IPS DF 6.9 (cell line): ENCODE data around the gene STAT5B.
"Not testable (repeated sequence)": the region's sequence is repeated elsewhere in the genome, so short reads cannot be mapped to it uniquely, and the experiment has no call there.

Experiments
- DNase-seq: peaks from one replicate; pipeline ENCODE4 v3.0.0-alpha.2; 2013; ENCODE audit warnings: low read depth, low spot score
- H3K27ac ChIP-seq: one replicate; pipeline ENCODE4 v1.5.1; 2013; ENCODE audit warnings: low read length, control low read depth
- H3K27me3 ChIP-seq: 2 replicates; pipeline ENCODE4 v1.6.1; 2013; ENCODE audit warnings: mild to moderate bottlenecking, low read length; ENCODE audit not compliant: control insufficient read depth, insufficient read depth
- H3K36me3 ChIP-seq: 2 replicates; pipeline ENCODE4 v1.6.1; 2013; ENCODE audit warnings: low read length; ENCODE audit not compliant: control insufficient read depth, insufficient read depth
- H3K4me1 ChIP-seq: 2 replicates; pipeline ENCODE4 v1.6.1; 2013; ENCODE audit warnings: low read length; ENCODE audit not compliant: control insufficient read depth, insufficient read depth
- H3K4me3 ChIP-seq: 2 replicates; pipeline ENCODE4 v1.5.1; 2013; ENCODE audit warnings: mild to moderate bottlenecking, low read length
- H3K9me3 ChIP-seq: 2 replicates; pipeline ENCODE4 v1.6.1; 2013; ENCODE audit warnings: low read length, inconsistent platforms; ENCODE audit not compliant: control insufficient read depth, insufficient read depth
- WGBS: extraction: QIAGEN DNeasy Blood & Tissue Kit; methylation state at CpG from one replicate; pipeline ENCODE4 v1.1.7; 2013; ENCODE audit warnings: mixed read lengths, missing lambda C conversion rate; ENCODE audit not compliant: insufficient read length, insufficient coverage; 5-methylcytosine and 5-hydroxymethylcytosine counted together

Gene STAT5B

DNA sequence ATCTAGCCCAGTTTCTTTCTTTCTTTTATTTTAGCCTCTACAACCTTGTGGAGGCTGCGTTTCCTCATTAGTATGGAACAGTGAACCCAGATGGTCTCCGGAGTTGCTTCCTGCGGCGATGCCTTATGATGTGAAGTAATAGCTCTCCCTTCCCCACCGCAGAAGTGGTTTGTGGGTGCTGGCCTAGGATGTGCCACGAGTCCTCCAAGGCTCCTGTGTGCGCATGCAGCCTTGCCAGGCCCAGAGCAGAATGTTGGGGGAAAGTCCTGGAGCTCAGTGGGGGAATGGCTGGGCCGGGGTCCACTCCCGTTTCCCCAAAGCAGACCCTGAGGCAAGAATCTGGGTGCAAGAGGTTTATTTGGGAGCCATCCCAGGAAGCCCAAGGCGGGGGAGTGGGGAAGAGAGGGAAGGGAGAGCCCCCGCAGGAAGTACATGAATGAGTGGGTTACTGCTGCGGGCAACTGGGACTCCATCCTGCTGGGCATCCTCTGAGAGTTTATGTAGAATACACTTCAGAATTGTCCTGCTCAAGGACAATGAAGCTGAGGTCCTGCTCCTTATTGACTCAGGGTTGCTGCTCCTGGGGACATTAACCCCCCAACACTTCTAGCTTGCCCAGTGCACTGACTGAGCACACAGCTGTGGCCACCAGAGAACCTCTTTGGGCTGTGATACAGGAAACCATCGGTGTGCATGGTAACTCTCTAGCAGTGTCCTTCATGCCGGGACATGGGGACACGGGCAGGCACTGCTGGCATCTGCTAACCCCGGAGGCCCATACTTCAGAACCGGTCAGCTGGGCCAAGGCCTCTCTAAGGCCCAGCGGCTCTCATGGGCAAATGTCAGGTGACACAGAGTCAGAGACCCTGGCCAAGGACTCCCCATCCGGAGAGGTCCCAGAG lies 87.2 kb downstream of the STAT5B start:
- Histone ChIP-seq H3K36me3 (no peaks in the 10 kb centered on the region), H3K27me3 (no peaks in the 10 kb centered on the region; the same call in 1 of the 2 replicates), H3K4me3 (no peak overlapping the region), H3K27ac (no peak overlapping the region), H3K4me1 (no peaks in the 10 kb centered on the region), H3K9me3 (no peaks in the 10 kb centered on the region)
- no CpG with 5 or more reads among the region's 19 CpGs for WGBS
- DNase-seq: no peak

DNA sequence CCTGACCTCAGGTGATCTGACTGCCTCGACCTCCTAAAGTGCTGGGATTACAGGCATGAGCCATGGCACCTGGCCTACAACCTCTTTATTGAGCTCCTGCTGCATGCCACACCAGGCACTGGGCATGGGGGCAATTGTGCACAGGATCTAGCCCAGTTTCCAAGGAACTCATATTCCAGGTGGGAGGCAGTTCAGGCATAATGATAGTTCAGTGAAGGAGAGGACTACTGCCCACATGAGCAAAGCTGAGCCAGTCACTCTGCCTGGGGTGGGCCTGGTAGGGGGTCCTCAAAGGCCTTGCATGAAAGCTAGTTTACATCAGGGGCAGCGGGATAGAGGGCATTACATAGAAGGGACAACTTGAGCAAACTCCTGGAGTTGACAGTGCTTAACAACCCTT lies 88.4 kb downstream of the STAT5B start:
- H3K27ac ChIP-seq: no peak overlapping the region
- no peak overlapping the region for H3K4me3 ChIP-seq
- no peaks in the 10 kb centered on the region for H3K9me3 ChIP-seq
- H3K36me3 ChIP-seq: no peaks in the 10 kb centered on the region
- no CpG with 5 or more reads among the region's 2 CpGs for WGBS
- peaks cover 2% of the 10 kb centered on the region; the same call in 1 of the 2 replicates for H3K27me3 ChIP-seq
- no peak for DNase-seq
- no peaks in the 10 kb centered on the region for H3K4me1 ChIP-seq

DNA sequence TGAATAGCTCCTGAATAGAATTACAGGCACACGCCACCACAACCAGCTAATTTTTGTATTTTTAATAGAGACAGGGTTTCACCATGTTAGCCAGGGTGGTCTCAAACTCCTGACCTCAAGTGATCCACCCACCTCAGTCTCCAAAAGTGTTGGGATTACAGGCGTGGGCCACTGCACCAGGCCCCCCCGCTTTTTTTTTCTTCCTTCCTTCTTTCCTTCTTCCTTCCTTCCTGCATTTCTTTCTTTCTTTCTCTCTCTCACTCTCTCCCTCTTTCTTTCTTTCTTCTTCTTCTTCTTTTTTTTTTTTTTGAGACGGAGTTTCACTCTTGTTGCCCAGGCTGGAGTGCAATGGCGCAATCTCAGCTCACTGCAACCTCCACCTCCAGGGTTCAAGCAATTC lies 90.0 kb downstream of the STAT5B start:
- no CpG with 5 or more reads among the region's 5 CpGs for WGBS
- not testable (repeated sequence) for H3K36me3 ChIP-seq, H3K27me3 ChIP-seq, H3K4me3 ChIP-seq, H3K4me1 ChIP-seq, H3K27ac ChIP-seq, DNase-seq, H3K9me3 ChIP-seq

- Histone ChIP-seq H3K4me3 (no peak overlapping the region), H3K36me3 (no peaks in the 10 kb centered on the region), H3K9me3 (no peaks in the 10 kb centered on the region), H3K27me3 (peaks cover 5% of the 10 kb centered on the region; the same call in 1 of the 2 replicates), H3K4me1 (no peaks in the 10 kb centered on the region; the same call in 1 of the 2 replicates), H3K27ac (no peak overlapping the region)
- DNase-seq: no peak
- no CpG with 5 or more reads among the region's 7 CpGs for WGBS
These were observed 90.6 kb downstream of the STAT5B start for GRCh38 chr17:42185621-42185930.

DNA sequence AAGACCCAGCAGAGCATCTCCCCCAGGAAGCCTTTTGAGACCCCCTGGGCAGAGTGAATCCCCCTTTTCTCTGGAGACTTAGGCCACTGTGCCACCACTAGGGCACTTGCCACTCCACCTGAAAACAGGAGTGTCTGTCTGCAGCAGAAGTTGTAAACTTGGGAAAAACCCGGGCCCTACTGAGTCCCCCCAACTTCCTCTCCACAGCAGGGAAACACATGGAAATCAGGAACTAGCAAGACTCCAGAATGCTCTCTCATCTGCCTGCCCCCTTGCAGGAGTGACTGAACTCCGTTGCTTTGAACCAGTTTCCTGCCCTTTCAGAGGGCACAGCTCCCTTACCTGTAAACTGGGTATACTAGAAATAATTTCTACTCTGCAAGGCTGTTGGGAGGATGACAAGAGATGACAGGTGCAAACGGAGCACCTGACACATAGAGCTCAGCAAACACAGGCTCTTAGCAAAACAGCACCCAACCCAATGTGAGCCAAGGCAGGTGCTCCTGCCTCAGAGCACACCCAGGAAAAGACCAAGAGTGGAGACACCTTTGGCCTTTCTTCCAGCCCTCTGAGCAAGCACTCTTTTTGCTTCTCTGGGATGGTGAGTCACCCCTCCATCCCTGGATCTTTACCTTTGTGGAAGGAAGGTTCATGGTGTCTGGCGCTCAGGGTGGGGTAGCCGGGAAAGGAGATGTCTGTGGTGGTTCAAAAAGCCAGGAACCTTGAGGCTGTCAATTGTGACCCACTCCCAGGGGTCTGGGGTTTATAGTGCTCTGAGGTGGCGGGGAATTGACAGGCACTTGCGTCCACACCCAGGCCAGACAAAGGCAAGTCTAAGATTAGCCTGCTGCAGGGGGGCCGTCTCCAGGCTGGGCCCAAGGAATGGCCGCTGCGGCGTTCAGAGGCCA lies 91.2 kb downstream of the STAT5B start, which contains the start of gene HCRT:
TSS of gene HCRT (minus strand) at position 740 of the 908 bp plus-strand sequence. CDS start at position 653, 87 bp downstream.
- no peaks in the 10 kb centered on the region; the same call in 1 of the 2 replicates for H3K4me1 ChIP-seq
- no peak within 1 kb of the TSS for H3K27ac ChIP-seq
- H3K9me3 ChIP-seq: no peaks in the 10 kb centered on the region

DNA sequence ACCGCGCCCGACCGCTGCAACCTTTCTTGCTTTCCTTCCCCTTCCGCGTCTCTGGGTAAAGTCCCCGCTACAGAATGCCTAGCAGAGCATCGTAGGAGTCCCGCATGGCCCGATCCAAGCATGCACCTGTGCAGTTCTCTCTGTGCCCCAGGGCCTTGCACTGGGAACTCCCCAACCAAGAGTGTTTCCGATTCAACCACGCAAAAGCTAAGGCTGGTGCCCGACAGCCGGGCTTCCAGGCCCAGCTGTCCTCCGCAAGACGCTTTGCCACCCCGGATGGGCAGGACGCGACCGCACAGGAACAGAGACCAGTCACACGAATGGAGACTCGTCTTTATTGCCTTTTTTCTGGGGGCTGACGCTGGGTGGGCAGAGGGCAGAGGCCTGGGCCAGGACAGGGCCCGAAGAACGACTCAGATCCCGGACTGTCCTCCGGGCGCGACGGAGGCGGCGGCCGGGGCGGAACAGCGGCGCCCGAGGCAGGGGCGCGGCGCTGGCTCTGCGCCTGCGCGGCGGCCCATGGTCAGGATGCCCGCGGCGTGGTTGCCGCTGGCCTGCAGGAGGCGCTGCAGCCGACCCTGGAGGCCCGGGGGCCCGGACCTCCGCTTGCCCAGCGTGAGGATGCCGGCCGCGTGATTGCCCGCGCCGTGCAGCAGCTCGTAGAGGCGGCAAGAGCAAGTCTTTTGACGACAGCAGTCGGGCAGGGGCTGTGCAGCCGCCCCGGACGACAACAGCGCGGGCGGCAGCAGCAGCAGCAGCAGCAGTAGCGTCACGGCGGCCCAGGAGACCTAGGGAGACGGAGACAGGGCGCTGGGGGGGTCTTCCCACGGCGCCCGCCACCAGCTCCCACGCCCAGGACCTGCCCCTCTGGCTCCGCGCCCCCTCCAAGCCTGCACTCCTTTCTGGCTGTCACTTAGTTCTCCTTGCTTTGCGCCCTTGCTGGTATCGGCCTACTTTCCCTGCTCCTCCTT lies 92.2 kb downstream of the STAT5B start:
- WGBS: no CpG with 5 or more reads among the region's 83 CpGs
- Histone ChIP-seq H3K36me3 (no peaks in the 10 kb centered on the region), H3K4me3 (peak overlapping the region; percentile 43; the same call in 1 of the 2 replicates), H3K9me3 (no peaks in the 10 kb centered on the region), H3K27me3 (peaks cover 5% of the 10 kb centered on the region; the same call in 1 of the 2 replicates), H3K27ac (no peak overlapping the region), H3K4me1 (no peaks in the 10 kb centered on the region; the same call in 1 of the 2 replicates)
- no peak for DNase-seq

More for the DNA sequence above, 91.2 kb downstream of the STAT5B start, which contains the start of gene HCRT:
- Histone ChIP-seq H3K4me3 (no peak within 1 kb of the TSS), H3K36me3 (no peaks in the 10 kb centered on the region), H3K27me3 (peaks cover 5% of the 10 kb centered on the region; the same call in 1 of the 2 replicates)
- no peak for DNase-seq
- WGBS: no CpG with 5 or more reads among the region's 11 CpGs

DNA sequence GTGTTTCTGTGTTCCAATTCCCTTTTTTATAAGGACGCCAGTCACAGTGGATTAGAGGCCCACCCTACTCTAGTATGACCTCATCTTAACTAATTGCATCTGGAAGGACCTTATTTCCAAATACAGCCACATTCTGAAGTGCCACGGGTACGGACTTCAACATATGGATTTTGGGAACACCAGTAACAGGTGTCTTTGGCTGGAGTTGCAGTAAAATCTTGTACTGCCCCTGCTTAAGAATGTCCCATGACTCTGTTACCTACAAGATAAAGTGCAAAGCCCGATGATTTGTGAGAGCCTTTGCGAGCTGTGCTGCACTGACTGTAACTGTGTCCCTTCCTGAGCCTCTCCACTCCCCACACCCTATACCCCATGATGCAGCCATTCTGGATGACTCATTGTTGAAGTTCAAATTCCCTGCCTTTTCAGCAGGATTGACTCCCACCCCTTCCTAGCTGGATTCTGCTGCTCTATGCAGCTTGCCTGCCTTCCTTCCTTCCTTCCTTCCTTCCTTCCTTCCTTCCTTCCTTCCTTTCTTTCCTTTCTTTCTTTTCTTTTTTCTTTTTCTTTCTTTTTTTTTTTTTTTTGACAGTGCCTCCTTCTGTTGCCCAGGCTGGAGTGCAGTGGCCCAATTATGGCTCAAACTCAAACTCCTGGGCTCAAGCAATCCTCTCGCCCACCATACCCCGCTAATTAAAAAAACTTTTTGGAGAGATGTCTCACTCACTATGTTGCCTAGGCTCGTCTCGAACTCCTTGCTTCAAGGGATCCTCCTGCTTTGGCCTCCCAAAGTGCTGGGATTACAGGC lies 93.1 kb downstream of the STAT5B start:
- Histone ChIP-seq H3K27me3 (peaks cover 5% of the 10 kb centered on the region; the same call in 1 of the 2 replicates), H3K4me1 (no peaks in the 10 kb centered on the region; the same call in 1 of the 2 replicates), H3K27ac (no peak overlapping the region), H3K4me3 (peak overlapping the region; percentile 43; the same call in 1 of the 2 replicates), H3K36me3 (no peaks in the 10 kb centered on the region), H3K9me3 (no peaks in the 10 kb centered on the region)
- no CpG with 5 or more reads among the region's 9 CpGs for WGBS
- no peak for DNase-seq

- Histone ChIP-seq H3K9me3 (no peaks in the 10 kb centered on the region), H3K27ac (no peak overlapping the region), H3K4me1 (no peaks in the 10 kb centered on the region; the same call in 1 of the 2 replicates), H3K4me3 (no peak overlapping the region), H3K36me3 (no peaks in the 10 kb centered on the region), H3K27me3 (peaks cover 5% of the 10 kb centered on the region; the same call in 1 of the 2 replicates)
- no peak for DNase-seq
- WGBS: no CpG with 5 or more reads among the region's 2 CpGs
These were observed 94.4 kb downstream of the STAT5B start for GRCh38 chr17:42181851-42182207.
